NOMO-1 (cell line): ENCODE data around the gene TMPRSS4.
"Not testable (repeated sequence)": the region's sequence is repeated elsewhere in the genome, so short reads cannot be mapped to it uniquely, and the experiment has no call there.

Source experiments
- DNase-seq, 2 experiments: peaks; one replicate each; lab custom pipeline; 2025; ENCODE audit not compliant: unreplicated experiment in 2 of 2; lab: John Stamatoyannopoulos, UW

The TMPRSS4 gene

GRCh38 chr11:118055966-118056365, 20.9 kb upstream of the TMPRSS4 start:
- DNase-seq = no peak

- DNase-seq = no peak
Observed at GRCh38 chr11:118056806-118057205, 20.1 kb upstream of the TMPRSS4 start.

- DNase-seq = no peak
Observed at GRCh38 chr11:118057251-118058145, 19.4 kb upstream of the TMPRSS4 start.

GRCh38 chr11:118058311-118059245, 18.3 kb upstream of the TMPRSS4 start:
- DNase-seq = no peak

- DNase-seq = no peak
Observed at GRCh38 chr11:118059246-118059940, 17.5 kb upstream of the TMPRSS4 start.

GRCh38 chr11:118060081-118060661, 16.7 kb upstream of the TMPRSS4 start:
- DNase-seq = no peak

- DNase-seq = no peak
Observed at GRCh38 chr11:118060869-118061268, 16.0 kb upstream of the TMPRSS4 start.

GRCh38 chr11:118061586-118062125, 15.2 kb upstream of the TMPRSS4 start:
- no peak for DNase-seq

- not testable (repeated sequence) for DNase-seq
Observed at GRCh38 chr11:118062181-118062580, 14.7 kb upstream of the TMPRSS4 start.

- not testable (repeated sequence) for DNase-seq
Observed at GRCh38 chr11:118062631-118063030, 14.2 kb upstream of the TMPRSS4 start.

- no peak for DNase-seq
Observed at GRCh38 chr11:118064956-118065355, 11.9 kb upstream of the TMPRSS4 start.

GRCh38 chr11:118065384-118065783, 11.5 kb upstream of the TMPRSS4 start:
- no peak for DNase-seq

- no peak for DNase-seq
Observed at GRCh38 chr11:118067006-118067405, 9.9 kb upstream of the TMPRSS4 start.

GRCh38 chr11:118068206-118068944, 8.5 kb upstream of the TMPRSS4 start:
- DNase-seq = no peak

GRCh38 chr11:118068945-118069612, 7.8 kb upstream of the TMPRSS4 start:
- DNase-seq = no peak

GRCh38 chr11:118071416-118072030, 5.4 kb upstream of the TMPRSS4 start:
- DNase-seq = no peak

- no peak for DNase-seq
Observed at GRCh38 chr11:118073554-118073953, 3.3 kb upstream of the TMPRSS4 start.

- DNase-seq = no peak
Observed at GRCh38 chr11:118074091-118074685, 2.7 kb upstream of the TMPRSS4 start.
